Adrenal gland (tissue), 12 donors: ENCODE measurements around the gene RBM4B. TPM values are rescaled to one million over a fixed set of nuclear protein-coding genes. Genes with fewer than 3 reads are reported as not detected.

Experiments
- DNase-seq, 7 donors: peaks; one replicate each; pipeline ENCODE4 v3.0.0-alpha.2; 2019 to 2020
- H3K27ac ChIP-seq, 5 donors: fragments of 200-600 bp; sonication (generic) in 4 of 5; 1 replicate in 3 of 5; 2 replicates in 2 of 5; pipeline versions ENCODE4 v1.5.1 to v1.8.0; 2016 to 2020; ENCODE audit warnings: mild to moderate bottlenecking in 1 of 5
- H3K27me3 ChIP-seq: fragments of 200-600 bp; 2 replicates; pipeline ENCODE4 v1.8.0; 2021
- H3K36me3 ChIP-seq, 2 donors: fragments of 200-600 bp; replicated peaks in 1 of 2; 1 replicate in 1 of 2; 2 replicates in 1 of 2; pipeline versions ENCODE4 v1.5.1 to v1.8.0; 2018 to 2022
- H3K4me1 ChIP-seq, 2 donors: fragments of 200-600 bp; replicated peaks in 1 of 2; 1 replicate in 1 of 2; 2 replicates in 1 of 2; pipeline versions ENCODE4 v1.5.1 to v1.8.0; 2018 to 2021
- H3K4me3 ChIP-seq, 4 donors: fragments of 200-600 bp; sonication (generic) in 3 of 4; one replicate each; pipeline ENCODE4 v1.5.1; 2016 to 2018
- H3K9me3 ChIP-seq, 3 donors: fragments of 200-600 bp; sonication (generic) in 1 of 3; replicated peaks in 1 of 3; 1 replicate in 2 of 3; 2 replicates in 1 of 3; pipeline versions ENCODE4 v1.5.1 to v1.8.0; 2016 to 2021
- CTCF ChIP-seq, 6 experiments: fragments of 450-650 bp in 4 of 6; fragments of 200-600 bp in 2 of 6; sonication (generic) in 1 of 6; IDR thresholded peaks; 1 replicate in 5 of 6; 2 replicates in 1 of 6; pipeline versions ENCODE4 v1.5.1 to v1.8.0; 2016 to 2021; ENCODE audit warnings: antibody characterized with exemption in 6 of 6, mild to moderate bottlenecking in 2 of 6, moderate library complexity in 1 of 6
- POLR2A ChIP-seq, 2 donors: fragments of 450-650 bp; IDR thresholded peaks; one replicate each; pipeline ENCODE4 v1.6.1; 2017; ENCODE audit warnings: antibody characterized with exemption in 2 of 2, mild to moderate bottlenecking in 2 of 2, moderate library complexity in 1 of 2
- WGBS, 4 donors: extraction: QIAGEN DNeasy Blood & Tissue Kit in 2 of 4; methylation state at CpG; one replicate each; pipeline versions ENCODE4 v1.1.5 to v1.1.7; 2013 to 2017; 5-methylcytosine and 5-hydroxymethylcytosine counted together
- intact Hi-C, 2 donors: fragments of 100-400 bp; cut with DNase I; formaldehyde crosslinking; loops; one replicate each; pipeline versions ENCODE4 v1.14.1 to v1.15.0; 2022 to 2023
- polyA plus RNA-seq, 3 donors: library from polyadenylated mRNA; stranded (reverse); fragments of 200-250 nt in 2 of 3; fragments of 350-450 nt in 1 of 3; fragmentation: Illumina TruSeq in 1 of 3; extraction: RNeasy Lipid Tissue Mini Kit (QIAGEN cat#74804) in 1 of 3; gene quantifications; one replicate each; pipeline ENCODE4 v1.2.3, GENCODE V29; 2013 to 2014
- total RNA-seq, 9 donors: library from RNA; depleted of rRNA in 4 of 9; stranded (reverse); fragments of >200 nt in 4 of 9; fragments of 120-200 nt in 1 of 9; fragmentation: NEBNext Ultra II Directional in 1 of 9; extraction: Animal tissue kit (Norgen Biotek cat#: 25700) in 1 of 9; gene quantifications; one replicate each; pipeline versions ENCODE4 v1.1.0 to v1.2.4, GENCODE V29; 2013 to 2023
- donor health status: healthy with polysubstance abuse.
- donor health status: Bipolar disorder and iron deficiency.
- donor health status: DM: yes; HTN: yes; CAD: no.
- donor health status: DM: no; HTN: no; CAD: no.
- donor health status: DM: no; HTN: no; CAD: no.
- donor health status: DM: yes; HTN: yes; CAD: no.

The RBM4B gene
- total and polyA plus RNA-seq, 12 donors: 9.9 to 40.3 (median 20.6) TPM

- TF ChIP-seq CTCF (IDR thresholded peaks at IDR 0.05): no peak
- no peak for TF ChIP-seq POLR2A (IDR thresholded peaks at IDR 0.05)
- Histone ChIP-seq H3K9me3 (no peaks in the 10 kb centered on the region), H3K4me1 (peaks cover 0 to 3% of the 10 kb centered on the region in 2 donors), H3K4me3 (no peak overlapping the region), H3K27me3 (no peaks in the 10 kb centered on the region), H3K36me3 (peaks cover 0 to 15% of the 10 kb centered on the region in 2 donors), H3K27ac (no peak overlapping the region)
- intact Hi-C loops: no loop called here
- DNase-seq: peak in 1 of 7 donors; percentile 51
- WGBS, 4 donors: 64 to 86% (median 85%) methylated on average over 12 to 28 of the region's 28 CpGs
Observed at GRCh38 chr11:66688561-66689534, 11.2 kb upstream of the RBM4B start.

GRCh38 chr11:66687831-66688281 is 10.2 kb upstream of the RBM4B start:
- DNase-seq: peak in 1 of 7 donors; percentile 12
- Histone ChIP-seq H3K4me3 (no peak overlapping the region), H3K36me3 (peaks cover 0 to 13% of the 10 kb centered on the region in 2 donors), H3K27ac (no peak overlapping the region), H3K27me3 (no peaks in the 10 kb centered on the region), H3K4me1 (no peaks in the 10 kb centered on the region), H3K9me3 (no peaks in the 10 kb centered on the region)
- intact Hi-C loops: no loop called here
- 86 to 93% (median 88%) methylated on average over 8 to 13 of the region's 13 CpGs for WGBS, 4 donors
- TF ChIP-seq POLR2A (IDR thresholded peaks at IDR 0.05): no peak
- TF ChIP-seq CTCF (IDR thresholded peaks at IDR 0.05): no peak

- intact Hi-C loops: no loop called here
- H3K9me3 ChIP-seq: no peaks in the 10 kb centered on the region
- H3K27me3 ChIP-seq: no peaks in the 10 kb centered on the region
- DNase-seq: peak in 1 of 7 donors; percentile 20
- peaks cover 0 to 11% of the 10 kb centered on the region in 2 donors for H3K36me3 ChIP-seq
- WGBS, 4 donors: 92 to 97% (median 95%) methylated on average over 12 to 33 of the region's 33 CpGs
- H3K4me3 ChIP-seq: no peak overlapping the region
- no peaks in the 10 kb centered on the region for H3K4me1 ChIP-seq
- no peak for TF ChIP-seq POLR2A (IDR thresholded peaks at IDR 0.05)
- no peak for TF ChIP-seq CTCF (IDR thresholded peaks at IDR 0.05)
- H3K27ac ChIP-seq: no peak overlapping the region
Observed at GRCh38 chr11:66686801-66687750, 9.4 kb upstream of the RBM4B start.
